Tibial artery (tissue), 4 donors: Measurements from ENCODE around the gene MRPS25.

Experiments used
- DNase-seq, 2 donors: peaks; one replicate each; pipeline ENCODE4 v3.0.0-alpha.2; 2019
- H3K27ac ChIP-seq, 2 donors: fragments of 200-600 bp; sonication (generic) in 1 of 2; 1 replicate in 1 of 2; 2 replicates in 1 of 2; pipeline ENCODE4 v1.5.1; 2018 to 2019; ENCODE audit warnings: mild to moderate bottlenecking in 1 of 2
- H3K27me3 ChIP-seq, 2 donors: fragments of 200-600 bp; sonication (generic) in 1 of 2; one replicate each; pipeline versions ENCODE4 v1.5.1 to v1.6.0; 2016 to 2019
- H3K36me3 ChIP-seq, 3 donors: fragments of 200-600 bp; sonication (generic) in 2 of 3; one replicate each; pipeline ENCODE4 v1.5.1; 2016 to 2019; ENCODE audit warnings: mild to moderate bottlenecking in 2 of 3
- H3K4me1 ChIP-seq, 4 donors: fragments of 200-600 bp; sonication (generic) in 2 of 4; 1 replicate in 3 of 4; 2 replicates in 1 of 4; pipeline ENCODE4 v1.5.1; 2016 to 2019
- H3K4me3 ChIP-seq, 2 donors: fragments of 200-600 bp; sonication (generic) in 1 of 2; 1 replicate in 1 of 2; 2 replicates in 1 of 2; pipeline ENCODE4 v1.5.1; 2018 to 2019; ENCODE audit warnings: mild to moderate bottlenecking in 2 of 2
- H3K9me3 ChIP-seq, 3 donors: fragments of 200-600 bp; sonication (generic) in 1 of 3; one replicate each; pipeline ENCODE4 v1.5.1; 2016 to 2019
- CTCF ChIP-seq, 2 experiments: fragments of 200-600 bp in 1 of 2; fragments of 450-650 bp in 1 of 2; IDR thresholded peaks; one replicate each; pipeline ENCODE4 v1.5.1; 2017 to 2019; ENCODE audit warnings: antibody characterized with exemption in 2 of 2, mild to moderate bottlenecking in 1 of 2, moderate library complexity in 1 of 2
- intact Hi-C: fragments of 100-400 bp; cut with DNase I; formaldehyde crosslinking; loops from one replicate; pipeline ENCODE4 v1.15.0; 2023; ENCODE audit warnings: low total_unique reads

The MRPS25 gene

DNA sequence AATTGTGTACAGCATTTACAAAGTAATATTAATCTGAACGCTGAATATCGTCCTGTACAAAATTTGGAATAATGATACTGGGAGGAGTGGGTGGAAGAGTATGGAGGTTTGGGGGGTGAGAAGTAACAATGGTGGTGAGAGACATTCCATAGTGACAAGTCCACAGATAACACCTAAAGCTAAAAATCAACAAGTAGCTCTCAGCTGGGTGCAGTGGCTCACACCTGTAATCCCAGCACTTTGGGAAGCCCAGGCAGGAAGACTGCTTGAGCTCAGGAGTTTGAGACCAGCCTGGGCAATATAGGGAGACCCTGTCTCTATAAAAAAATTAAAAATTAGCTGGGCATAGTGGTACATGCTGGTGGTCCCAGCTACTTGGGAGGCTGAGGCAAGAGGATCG lies 5.1 kb downstream of the MRPS25 start:
- intact Hi-C loops, result no loop called here
- Histone ChIP-seq H3K4me3 (no peak overlapping the region), H3K36me3 (peaks cover 4 to 33% (median 21%) of the 10 kb centered on the region in 3 donors)

DNA sequence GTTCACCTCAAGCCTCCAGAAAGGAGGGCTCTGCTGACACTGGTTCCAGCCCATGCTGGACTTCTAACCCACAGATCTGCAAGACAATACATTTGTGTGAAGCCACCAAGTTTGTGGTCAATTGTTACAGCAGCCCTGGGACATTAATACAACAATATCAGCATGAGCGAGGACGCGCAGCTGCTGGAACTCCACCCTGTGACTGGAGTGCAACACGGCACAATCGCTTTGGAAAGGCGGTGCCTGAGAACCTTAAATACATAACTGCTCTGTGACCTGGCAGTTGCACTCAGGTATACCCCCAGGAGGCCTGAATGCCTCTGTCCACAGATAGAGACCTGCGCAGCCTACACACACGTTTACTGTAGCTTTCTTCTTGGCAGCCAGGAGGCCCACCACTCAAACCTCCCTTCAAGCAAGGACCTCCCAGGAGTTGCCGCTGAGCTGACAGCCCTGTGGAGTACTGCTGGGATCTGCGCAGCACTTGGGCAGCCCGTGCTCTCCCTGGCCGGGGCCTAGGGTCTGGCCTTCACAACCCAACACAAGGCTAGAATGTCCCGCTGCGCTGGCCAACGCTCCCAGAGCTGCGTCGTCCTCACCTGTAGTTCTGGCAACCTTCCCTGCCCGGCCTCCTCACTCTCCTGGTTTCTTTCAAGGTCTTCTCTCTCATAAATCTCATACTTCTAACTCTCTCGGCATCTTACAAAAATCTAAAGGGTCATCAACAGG lies 8.3 kb downstream of the MRPS25 start:
- Histone ChIP-seq H3K27ac (no peak overlapping the region), H3K27me3 (no peaks in the 10 kb centered on the region), H3K9me3 (no peaks in the 10 kb centered on the region), H3K36me3 (peaks cover 18 to 52% (median 37%) of the 10 kb centered on the region in 3 donors), H3K4me1 (no peaks in the 10 kb centered on the region), H3K4me3 (no peak overlapping the region)
- no peak for TF ChIP-seq CTCF (IDR thresholded peaks at IDR 0.05)
- no peak for DNase-seq
- intact Hi-C loops, result loop anchor here (10.0 kb wide), 1 partner anchor 132 kb away; no protein-coding TSS in a partner anchor

More for the DNA sequence above, 5.1 kb downstream of the MRPS25 start:
- Histone ChIP-seq H3K9me3 (no peaks in the 10 kb centered on the region), H3K4me1 (peaks cover 0 to 16% (median 9%) of the 10 kb centered on the region in 4 donors), H3K27ac (no peak overlapping the region), H3K27me3 (no peaks in the 10 kb centered on the region)
- DNase-seq, result no peak
- TF ChIP-seq CTCF (IDR thresholded peaks at IDR 0.05), result no peak

DNA sequence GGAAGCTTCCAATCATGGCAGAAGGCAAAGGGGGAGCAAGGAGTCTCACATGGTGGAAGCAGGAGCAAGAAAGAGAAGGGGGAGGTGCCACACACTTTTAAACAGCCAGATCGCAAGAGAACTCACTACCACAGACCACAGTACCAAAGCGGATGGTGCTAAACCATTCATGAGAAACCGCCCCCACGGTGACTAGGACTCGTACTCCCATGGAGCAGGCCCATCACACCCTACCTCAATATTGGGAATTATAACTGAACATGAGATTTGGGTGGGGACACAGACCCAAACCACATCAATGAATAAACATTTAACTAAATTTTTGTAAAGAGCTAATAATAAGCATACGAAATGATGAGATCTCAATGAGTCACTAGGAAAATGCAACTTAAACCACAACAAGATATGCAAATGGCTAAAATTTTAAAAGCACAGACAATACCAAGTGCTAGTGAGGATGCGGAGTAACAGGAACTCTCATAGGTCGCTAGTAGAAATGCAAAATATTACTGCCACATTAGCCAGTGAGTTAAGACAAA lies 10.0 kb downstream of the MRPS25 start:
- Histone ChIP-seq H3K9me3 (no peaks in the 10 kb centered on the region), H3K4me3 (no peak overlapping the region), H3K36me3 (peaks cover 19 to 67% (median 42%) of the 10 kb centered on the region in 3 donors), H3K4me1 (no peaks in the 10 kb centered on the region), H3K27ac (no peak overlapping the region), H3K27me3 (no peaks in the 10 kb centered on the region)
- intact Hi-C loops, result loop anchor here (10.0 kb wide), 1 partner anchor 130 kb away; no protein-coding TSS in a partner anchor
- no peak for DNase-seq
- no peak for TF ChIP-seq CTCF (IDR thresholded peaks at IDR 0.05)

- H3K27me3 ChIP-seq, result no peaks in the 10 kb centered on the region
- no peak for TF ChIP-seq CTCF (IDR thresholded peaks at IDR 0.05)
- no peaks in the 10 kb centered on the region for H3K9me3 ChIP-seq
- no peak overlapping the region for H3K27ac ChIP-seq
- DNase-seq, result no peak
- intact Hi-C loops, result loop anchor here (10.0 kb wide), 1 partner anchor 129 kb away; no protein-coding TSS in a partner anchor
- no peak overlapping the region for H3K4me3 ChIP-seq
- no peaks in the 10 kb centered on the region for H3K4me1 ChIP-seq
- peaks cover 34 to 73% (median 50%) of the 10 kb centered on the region in 3 donors for H3K36me3 ChIP-seq
These were observed 11.6 kb downstream of the MRPS25 start for GRCh38 chr3:15053541-15053940.

DNA sequence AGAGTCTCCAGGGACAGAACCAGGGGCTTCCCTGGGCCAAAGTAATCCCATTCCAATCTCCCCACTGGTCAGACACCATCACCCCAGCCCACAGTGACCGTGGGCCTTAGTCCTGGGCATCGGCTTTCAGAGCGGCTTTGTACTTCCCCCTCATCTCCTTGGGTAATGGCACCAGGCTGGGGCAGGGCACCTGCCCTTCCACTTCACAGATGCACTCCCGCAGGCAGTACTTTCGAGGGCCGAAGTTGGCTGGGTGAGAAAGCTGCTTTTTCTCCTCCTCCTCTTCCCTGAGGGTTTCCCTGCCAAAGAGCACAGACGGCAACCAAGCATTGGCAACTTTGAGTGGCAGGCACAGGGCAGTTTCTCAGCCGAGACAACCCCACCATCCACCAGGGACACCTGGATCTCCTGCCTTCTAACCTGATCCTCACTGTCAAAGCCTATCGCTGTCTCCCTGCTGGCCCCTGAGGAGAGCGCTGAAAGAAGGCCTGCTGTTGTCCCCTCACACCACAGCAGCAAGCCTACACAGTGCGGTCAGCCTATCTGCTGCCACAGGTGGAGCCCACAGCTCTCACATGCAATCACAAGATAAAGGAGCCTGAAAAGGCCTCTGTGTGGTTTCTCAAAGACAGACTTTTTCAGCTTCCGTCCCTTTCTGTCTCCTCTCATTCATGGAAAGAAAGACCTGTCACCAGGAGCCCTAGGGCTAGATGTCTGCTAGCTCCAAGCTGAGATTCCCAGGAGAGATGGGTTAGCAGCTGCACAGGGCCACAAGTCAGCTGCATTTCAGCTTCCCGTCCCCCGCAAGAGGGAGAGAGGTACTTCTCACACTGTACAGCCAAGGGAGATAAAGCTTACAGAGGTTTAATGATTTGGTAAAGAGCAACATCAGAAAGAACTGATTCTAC lies 12.5 kb downstream of the MRPS25 start:
- Histone ChIP-seq H3K4me1 (no peaks in the 10 kb centered on the region), H3K9me3 (no peaks in the 10 kb centered on the region), H3K36me3 (peaks cover 43 to 73% (median 53%) of the 10 kb centered on the region in 3 donors), H3K4me3 (no peak overlapping the region), H3K27me3 (no peaks in the 10 kb centered on the region), H3K27ac (no peak overlapping the region)
- TF ChIP-seq CTCF (IDR thresholded peaks at IDR 0.05), result no peak
- DNase-seq, result no peak
- intact Hi-C loops, result loop anchor here (10.0 kb wide), 1 partner anchor 128 kb away; no protein-coding TSS in a partner anchor
